GM19025 (cell line): ENCODE results near the gene OPN1LW.
"Not testable (repeated sequence)": the region's sequence is repeated elsewhere in the genome, so short reads cannot be mapped to it uniquely, and the experiment has no call there.

Source experiments
- ATAC-seq: cut with Tn5 transposase; IDR thresholded peaks from one replicate; pipeline ENCODE4 v1.9.1; 2021; ENCODE audit warnings: mild to moderate bottlenecking, low read depth, moderate library complexity; ENCODE audit not compliant: unreplicated experiment

Gene OPN1LW

DNA sequence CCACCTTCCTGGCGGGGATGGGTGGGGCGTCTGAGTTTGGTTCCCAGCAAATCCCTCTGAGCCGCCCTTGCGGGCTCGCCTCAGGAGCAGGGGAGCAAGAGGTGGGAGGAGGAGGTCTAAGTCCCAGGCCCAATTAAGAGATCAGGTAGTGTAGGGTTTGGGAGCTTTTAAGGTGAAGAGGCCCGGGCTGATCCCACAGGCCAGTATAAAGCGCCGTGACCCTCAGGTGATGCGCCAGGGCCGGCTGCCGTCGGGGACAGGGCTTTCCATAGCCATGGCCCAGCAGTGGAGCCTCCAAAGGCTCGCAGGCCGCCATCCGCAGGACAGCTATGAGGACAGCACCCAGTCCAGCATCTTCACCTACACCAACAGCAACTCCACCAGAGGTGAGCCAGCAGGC lies at the start of gene OPN1LW:
Gene OPN1LW, plus strand, starts transcription at position 234 of the 400 bp plus-strand sequence. Its CDS starts 41 bp downstream, at position 275.
- not testable (repeated sequence) for ATAC-seq

DNA sequence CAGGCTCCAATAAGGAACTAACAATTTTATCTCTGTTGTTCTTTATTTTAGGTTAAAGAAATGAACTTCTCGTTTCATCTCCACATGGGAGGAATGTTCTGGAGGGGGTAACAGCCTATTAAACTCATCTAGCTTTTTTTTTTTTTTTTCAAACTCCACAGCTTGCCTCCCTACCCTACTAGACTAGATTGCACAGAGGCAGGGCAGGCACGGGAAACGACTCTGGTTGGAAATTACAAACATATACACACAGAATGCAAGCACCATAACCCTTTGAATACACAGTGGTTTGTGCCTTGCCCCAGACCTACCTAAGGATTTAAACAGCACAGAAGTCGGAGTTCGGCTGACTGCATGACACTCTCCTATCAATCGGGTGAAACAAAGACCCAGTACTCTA lies 49.2 kb upstream of the OPN1LW start:
- ATAC-seq = no peak

DNA sequence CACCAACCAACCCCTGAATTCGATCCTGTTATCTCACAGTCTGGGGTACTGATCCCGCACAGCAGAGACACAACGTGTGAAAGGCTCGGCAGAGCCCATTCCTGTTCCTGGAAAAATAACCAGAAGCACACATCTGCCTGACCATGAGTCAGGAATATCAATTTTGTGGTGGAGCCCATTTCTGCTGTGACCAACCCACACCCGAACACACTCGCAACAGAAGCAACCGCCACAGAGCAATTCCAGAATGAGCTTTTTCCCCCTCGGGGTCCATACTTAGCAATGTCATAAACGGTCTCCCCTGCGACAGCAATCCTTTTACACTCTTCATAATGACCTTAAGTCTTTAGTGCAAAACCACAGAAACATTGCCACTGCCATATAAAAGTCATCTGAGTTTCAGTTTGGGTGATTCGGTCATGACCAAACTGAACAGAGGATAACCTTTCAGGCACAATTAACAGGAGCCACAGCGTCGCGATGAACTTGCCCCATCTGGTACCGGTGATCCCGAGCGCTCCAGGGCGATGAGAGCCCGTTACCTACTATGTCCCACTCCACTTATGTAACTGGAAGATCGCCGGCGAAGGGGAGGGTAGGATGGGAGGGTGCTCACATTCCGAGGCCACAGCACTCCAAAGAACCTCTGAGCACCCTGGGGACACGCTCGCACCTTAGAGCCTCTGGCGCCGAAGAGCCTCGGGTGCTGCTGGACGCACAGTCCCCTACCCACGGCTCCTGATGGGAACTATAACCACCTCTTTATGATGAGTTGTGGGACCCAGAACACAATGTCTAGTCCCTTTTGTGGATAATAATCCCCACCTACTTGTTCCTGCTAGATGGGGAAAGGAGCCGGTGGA lies 47.7 kb upstream of the OPN1LW start:
- ATAC-seq = no peak

DNA sequence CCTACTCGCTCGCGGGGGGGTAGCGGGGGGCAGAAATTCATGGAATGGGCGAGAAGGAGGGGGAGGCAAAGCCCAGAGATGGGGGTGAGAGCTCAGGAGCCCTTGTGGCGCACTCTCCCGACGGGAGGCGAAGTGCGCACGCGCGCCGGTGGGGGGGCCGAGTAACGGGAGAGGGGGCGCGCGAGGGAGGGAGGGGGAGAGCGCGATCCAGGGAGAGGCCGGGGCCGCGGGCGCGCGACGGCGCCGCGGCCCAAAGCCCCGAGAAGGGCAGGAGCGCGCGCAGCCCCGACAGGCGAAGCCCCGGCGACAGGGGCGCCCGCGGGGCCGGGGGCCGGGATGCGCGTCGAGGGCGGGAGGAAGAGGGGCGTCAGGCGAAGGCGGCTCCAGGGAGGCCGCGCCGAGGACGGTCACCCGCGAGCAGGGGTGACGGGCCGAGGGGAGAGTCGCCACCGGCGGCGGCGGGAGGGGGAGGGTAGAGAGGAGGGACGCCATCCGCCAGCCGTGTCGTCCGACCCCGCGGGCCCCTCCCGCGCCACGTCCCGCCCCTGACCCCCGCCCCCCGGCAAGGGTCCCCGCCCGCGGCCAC lies 46.9 kb upstream of the OPN1LW start:
- ATAC-seq = peak; percentile 34

DNA sequence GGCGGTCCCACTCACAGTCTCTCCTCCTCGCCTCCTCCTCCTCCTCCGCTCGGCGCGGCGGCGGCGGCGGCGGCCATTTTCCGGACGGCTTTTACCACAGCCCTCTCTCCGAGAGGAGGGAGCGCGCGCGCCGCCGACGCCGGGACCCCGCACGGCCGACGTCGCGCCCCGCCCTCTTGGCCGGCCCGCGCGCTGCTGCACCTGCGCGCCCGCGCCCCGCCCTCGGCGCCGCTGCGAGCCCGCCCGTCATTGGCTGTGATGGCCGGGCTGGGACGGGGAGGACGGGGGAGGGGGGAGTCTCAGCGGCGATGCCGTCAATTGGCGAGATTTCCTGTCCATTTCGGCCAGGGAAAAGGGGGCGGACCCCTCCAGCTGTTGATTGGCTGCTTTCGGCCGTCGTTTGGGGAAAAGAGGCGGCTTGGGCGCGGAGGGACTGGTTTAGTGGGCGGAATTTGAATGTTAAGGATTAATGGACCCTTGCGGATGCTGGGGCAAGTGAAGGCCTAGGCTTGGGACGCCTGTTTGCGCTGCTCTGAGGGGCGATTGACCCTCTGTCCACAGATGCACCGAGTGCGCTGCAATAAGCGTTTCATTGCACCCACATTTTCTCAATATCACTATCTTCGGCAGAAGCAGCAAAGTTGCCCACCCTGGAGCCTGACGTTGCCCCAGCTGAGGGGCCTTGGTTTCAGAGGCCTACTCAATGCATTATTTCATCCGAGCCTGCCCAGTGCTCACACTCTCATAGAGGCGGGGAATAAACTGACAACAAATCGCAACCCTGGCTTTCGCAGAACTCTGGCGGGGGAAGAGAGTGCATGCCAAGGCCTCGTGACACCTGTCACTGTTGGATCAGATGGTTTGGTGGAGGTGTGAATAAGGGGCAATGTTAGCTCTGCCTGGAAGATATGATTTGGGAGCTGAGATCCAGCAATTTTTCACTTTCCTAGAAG lies 46.2 kb upstream of the OPN1LW start, which contains the start of gene MECP2:
Gene MECP2, minus strand, starts transcription at position 129 of the 953 bp plus-strand sequence.
- peak; percentile 90 for ATAC-seq

DNA sequence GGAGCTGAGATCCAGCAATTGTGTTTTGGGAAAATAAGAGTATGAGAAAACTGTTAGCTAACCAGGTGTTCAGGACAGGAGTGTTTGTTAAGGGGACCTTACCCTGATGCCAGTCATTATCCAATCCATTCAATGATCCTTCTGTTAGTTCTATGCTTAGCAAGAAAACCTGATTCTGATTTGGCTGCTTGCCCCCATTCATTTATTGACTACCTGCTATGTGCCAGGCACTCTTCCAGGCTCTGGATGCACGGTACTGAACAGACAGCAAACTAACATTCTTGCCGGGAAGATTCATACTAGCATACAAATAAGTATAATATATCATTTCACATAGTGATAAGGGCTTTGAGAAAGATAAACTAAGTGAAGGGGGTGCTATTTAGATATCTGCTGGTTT lies 45.5 kb upstream of the OPN1LW start:
- no peak for ATAC-seq

DNA sequence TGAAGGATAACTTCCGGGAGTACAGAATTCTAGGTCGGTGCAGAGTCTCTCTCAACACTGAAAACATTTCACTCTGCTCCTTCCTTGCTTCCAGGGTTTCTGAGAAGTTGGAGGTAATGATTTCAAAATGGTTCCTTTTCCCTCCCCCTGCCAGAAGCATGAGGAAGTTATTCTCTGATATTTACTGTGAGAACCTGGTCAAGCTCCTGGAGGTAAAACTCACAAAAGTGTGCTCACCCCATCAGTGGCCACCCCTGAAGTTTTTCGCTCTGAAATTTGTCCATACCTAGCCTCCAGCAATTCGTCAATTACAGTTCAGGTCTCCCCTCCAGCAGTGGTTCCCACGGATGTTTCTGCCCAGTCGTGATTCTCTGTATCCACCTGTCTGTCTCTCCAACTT lies 30.3 kb upstream of the OPN1LW start:
- ATAC-seq = no peak

DNA sequence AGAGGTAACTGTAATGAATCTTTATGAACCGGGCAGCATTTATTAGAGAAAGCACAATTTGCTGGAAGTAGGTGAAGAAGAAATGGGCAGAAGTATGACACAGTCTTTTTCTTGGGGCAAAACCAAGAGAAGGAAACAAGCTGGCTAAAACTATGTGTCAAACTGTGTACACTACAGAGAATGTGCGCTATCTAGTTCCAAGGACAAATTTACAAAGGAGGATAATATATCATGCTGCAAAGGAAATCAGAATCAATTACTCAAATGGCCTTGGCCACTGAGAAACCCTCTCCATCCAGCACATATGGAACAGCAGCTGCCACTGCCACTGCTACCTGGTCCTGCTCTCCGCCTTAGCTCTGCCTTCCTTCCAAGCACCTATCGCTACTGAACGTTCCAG lies 29.4 kb upstream of the OPN1LW start:
- ATAC-seq = no peak

DNA sequence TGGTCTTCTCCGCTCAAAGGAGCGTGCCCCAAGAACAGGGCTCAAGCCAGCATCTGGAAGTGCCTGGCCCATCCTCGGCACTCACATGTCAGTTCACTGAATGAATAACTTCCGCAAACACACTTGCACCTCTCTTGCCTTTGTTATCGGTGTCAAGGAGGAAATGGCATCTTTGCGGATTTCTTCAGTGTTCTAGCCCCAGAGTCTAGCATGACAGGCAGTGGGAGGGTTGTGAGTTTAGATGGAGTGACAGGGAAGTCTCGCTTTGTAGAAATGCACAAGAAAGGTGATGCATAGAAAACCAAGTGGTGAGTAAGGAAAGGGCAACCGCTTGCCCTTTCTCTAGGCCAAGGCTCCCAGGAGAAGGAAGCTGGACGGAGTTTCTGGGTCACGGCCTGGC lies 29.0 kb upstream of the OPN1LW start:
- ATAC-seq = no peak

DNA sequence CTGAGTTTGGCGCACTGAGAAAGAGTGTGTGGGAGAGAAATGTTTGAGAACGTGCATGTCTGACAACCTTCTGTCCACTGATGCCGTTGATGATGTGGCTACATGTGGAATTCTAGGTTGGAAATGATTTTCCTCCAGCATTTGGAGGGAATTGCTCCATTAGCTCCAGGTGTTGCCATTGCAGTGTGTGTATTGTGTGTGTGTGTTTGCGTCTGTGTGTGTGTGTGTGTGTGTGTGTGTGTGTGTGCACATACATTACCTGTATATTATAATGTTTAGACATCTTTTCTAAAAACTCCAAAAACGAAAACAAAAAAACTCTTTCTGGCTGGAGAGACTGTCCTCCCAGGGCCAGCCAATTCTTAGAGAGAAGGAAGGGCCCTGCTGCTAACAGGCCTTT lies 28.3 kb upstream of the OPN1LW start:
- no peak for ATAC-seq

DNA sequence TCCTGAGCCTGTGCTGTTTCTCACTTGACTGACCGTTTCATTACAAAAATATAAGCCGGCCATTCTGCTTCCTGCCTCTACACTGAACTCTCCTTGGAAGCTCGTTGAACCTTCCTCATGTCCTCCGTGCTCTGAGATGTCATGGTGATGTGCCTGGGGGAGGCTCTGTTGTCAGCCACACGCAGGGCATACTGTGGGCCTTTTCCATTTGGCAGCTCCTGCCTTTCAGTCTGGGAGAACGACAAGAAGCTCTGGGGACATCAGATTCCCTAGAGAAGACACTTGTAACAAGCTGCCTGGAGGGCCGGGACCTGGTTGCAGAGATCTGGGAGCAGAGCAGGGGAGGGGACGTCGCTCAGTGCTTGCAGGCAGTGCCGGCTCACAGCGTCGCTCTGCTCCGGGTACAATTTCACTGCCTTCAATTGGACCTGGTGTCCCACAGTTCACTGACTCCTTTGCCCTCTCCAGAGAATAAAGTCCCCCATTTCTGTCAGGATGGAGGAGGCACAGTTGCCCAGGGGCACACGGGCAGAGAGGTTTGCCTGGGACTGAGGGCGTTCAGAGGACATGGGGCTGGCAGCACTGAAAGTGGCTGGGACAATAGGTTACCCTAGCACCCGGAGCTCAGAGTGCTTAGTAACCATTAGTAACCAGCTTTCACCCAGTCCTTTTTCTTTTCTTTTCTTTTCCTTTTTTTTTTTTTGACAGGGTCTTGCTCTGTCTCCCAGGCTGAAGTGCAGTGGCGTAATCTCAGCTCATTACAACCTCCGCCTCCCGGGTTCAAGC lies 27.4 kb upstream of the OPN1LW start:
- no peak for ATAC-seq

DNA sequence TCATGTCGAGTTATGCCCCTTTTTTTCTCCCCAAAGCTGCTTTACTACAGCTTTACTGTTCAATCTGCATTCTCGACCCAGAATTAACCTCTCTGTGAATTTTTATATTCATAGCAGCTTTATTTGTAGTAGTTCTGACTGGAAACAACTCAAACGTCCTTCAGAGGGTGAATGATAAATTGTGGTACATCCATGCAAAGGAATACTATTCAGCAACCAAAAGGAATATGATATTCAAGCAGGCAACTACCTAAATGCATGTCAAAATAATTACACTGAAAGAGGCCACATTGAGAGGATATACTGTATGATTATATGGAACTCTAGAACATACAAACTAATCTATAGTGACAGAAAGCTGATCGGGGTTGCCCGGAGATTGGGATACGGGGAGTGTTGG lies 26.5 kb upstream of the OPN1LW start:
- no peak for ATAC-seq

DNA sequence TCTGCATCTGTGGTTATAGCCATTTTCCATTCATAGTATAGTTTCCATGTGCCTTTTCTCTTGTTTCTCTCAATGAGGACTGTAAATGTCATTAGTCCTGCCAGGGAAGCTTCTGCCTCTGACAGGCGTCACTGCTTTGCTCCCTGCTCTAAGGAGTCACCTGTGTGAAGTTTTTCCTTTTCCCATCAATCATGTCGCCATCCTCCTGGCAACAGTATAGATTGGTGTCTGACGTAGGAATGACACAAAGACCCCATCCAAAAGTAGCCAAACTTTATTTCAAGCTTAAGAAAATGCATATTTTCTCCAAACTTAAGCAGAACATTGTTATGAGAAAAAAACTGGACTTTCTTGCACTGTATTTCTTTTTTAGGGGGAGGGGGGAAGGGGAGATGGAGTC lies 23.5 kb upstream of the OPN1LW start:
- no peak for ATAC-seq

DNA sequence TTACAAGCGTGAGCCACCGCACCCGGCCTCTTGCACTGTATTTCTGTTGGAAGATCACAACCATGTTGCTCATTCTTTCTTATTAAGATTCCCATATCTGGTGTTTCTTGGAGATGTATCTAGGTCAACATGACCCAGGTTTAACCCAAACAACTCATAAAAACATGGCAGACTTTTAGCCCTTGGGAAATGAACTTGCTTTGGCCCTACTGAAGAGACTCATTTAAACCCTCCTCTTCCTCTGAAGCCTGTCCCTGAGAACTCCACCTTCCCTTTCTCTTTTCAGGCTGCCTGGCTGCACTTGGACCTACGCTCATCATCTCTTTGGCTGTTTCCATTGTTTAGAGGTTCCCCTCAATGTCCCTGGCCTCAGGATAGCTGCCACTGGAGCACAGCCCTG lies 22.8 kb upstream of the OPN1LW start:
- ATAC-seq = no peak

DNA sequence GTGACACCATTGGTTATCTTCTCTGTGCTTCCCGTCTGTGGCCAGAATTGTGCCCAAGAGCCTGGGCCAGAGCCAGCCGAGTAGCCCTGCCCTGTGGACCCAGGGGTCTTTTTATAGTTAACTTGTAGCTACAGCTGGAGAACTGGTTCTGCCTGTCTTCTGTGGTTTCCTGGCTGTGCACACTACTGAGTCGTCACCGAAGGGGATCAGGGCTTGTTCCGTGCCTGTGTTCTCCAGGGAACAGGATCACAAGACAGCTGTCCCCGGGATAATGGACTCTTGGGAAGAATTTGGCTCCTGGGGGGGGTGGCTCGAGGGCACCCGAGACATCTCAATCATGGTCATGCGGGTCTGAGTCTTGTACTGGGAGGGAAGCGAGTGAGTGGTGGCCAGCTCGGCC lies 22.1 kb upstream of the OPN1LW start:
- ATAC-seq = no peak

DNA sequence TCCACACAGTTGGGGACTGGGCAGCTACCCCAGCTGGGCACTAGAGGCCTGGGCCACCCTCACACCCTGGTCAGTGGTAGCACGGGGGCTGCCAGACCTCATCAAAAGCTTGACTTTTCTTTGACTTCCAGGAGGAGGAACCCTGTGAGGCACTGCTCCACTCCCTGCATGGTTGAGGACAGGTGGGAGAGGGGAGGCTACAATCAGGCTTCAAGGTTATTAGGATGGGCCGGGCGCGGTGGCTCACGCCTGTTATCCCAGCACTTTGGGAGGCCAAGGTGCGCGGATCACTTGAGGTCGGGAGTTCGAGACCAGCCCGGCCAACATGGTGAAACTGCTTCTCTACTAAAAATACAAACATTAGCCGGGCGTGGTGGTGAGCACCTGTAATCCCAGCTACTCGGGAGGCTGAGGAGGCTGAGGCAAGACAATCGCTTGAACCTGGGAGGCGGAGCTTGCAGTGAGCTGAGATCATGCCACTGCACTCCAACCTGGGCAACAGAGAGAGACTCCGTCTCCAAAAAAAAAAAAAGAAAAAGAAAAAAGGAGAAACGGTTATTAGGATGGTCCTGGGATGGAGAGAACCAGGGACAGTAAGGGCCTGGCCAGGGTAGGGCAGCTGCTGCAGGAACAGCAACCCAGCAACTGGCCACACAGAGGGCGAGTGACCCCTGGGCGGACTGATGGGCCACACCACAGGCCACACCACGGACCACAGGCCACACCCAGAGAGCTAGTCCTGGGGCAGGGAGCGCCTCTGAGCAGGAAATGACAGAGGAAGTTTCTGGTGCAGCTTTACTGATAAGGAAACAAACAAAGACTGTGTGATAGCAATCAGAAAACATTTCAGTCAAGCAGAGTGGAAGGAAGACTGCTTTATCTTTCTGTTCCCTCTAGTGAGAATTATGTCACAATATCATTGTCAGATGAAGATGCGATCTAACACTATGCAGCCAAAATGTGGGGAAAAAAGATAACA lies 20.5 kb upstream of the OPN1LW start:
- ATAC-seq = no peak

DNA sequence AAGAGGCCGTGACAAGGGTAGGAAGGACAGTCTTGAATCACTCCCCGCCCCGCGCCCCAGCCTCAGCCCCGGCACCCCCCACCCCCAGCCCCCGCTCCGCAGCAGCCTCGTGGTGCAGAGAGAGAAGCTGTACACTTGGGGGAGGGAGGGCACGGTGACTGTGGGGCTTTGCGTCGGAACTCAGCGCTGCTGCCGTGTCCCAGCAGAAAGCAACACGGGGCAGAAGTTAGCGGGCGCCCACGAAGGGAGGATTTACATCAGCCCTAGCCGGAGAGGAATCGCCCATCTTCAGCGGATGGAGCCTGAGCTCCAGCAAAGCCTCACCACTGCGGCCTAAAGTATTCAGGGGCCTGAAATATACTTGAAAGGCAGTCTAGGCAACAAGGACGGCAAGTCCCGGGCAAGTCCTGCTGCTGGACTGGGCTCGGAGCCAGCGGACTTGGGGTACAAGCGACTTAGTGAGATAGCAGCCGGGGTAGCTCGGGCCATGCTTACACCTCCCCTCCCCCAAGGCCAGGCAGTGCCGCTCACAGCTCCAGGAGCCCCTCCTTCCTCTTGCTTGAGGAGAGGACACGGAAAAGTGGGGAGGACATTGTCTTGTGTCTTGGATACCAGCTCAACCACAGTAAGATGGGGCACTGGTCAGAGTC lies 18.5 kb upstream of the OPN1LW start:
- ATAC-seq = no peak

DNA sequence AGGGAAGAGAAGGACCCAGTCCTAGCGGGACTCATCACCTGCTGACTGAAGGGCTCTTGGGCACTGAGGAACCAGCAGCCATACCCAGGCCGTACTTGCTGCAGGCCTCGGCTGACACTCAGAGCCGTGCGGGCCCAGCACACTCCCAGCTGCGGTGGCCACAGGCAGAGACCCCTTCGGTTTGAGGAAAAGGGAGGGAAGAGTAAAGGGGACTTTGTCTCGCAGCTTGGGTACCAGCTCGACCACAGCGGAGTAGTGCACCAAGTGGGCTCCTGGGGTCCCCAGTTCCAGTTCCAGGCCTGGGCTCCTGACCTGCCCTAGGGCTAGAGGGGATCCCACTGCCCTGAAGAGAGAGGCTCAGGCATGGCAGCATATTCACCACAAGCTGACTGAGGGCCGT lies 17.9 kb upstream of the OPN1LW start:
- ATAC-seq = no peak

DNA sequence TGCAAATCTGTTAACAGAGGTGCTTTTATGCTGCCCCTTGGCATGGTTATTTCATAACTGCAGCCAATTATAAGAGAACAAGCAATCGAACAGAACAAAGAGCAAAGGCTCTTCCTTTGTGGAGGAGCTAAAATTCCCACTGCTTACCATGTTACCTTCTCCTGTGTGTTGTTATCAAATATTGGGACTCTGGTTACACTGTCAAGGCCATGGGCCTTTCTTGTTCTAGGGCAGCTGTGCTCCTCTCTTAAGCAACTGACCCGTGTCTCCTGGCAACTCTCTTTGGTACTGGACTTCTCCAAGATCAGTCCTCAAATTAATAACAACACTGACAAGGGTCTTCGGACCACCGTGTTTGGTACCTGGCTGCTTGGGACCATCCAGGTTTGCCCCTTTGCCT lies 12.1 kb upstream of the OPN1LW start:
- ATAC-seq = no peak
